Measurements from ENCODE around the gene MTA2.

GRCh38 chr11:62578541-62578940 is 23.1 kb downstream of the MTA2 start:
- TF ChIP-seq, protein P1, sequence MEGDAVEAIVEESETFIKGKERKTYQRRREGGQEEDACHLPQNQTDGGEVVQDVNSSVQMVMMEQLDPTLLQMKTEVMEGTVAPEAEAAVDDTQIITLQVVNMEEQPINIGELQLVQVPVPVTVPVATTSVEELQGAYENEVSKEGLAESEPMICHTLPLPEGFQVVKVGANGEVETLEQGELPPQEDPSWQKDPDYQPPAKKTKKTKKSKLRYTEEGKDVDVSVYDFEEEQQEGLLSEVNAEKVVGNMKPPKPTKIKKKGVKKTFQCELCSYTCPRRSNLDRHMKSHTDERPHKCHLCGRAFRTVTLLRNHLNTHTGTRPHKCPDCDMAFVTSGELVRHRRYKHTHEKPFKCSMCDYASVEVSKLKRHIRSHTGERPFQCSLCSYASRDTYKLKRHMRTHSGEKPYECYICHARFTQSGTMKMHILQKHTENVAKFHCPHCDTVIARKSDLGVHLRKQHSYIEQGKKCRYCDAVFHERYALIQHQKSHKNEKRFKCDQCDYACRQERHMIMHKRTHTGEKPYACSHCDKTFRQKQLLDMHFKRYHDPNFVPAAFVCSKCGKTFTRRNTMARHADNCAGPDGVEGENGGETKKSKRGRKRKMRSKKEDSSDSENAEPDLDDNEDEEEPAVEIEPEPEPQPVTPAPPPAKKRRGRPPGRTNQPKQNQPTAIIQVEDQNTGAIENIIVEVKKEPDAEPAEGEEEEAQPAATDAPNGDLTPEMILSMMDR (conservative IDR thresholded peaks at IDR 0.05; ENCODE audit: low read depth, low read length): no peak
- TF ChIP-seq EZH2 (IDR thresholded peaks at IDR 0.05; ENCODE audit: borderline replicate concordance, low read depth, low read length, poor library complexity, severe bottlenecking): no peak

Measured in A673 (cell line).